HUES48 (cell line): ENCODE measurements around the gene BMP7.

ENCODE experiments used
- H3K27ac ChIP-seq: one replicate; pipeline ENCODE4 v1.7.0; 2013; ENCODE audit warnings: low read depth, low read length, inconsistent platforms
- H3K27me3 ChIP-seq: 2 replicates; pipeline ENCODE4 v1.6.1; 2013; ENCODE audit warnings: mild to moderate bottlenecking, low read length; ENCODE audit not compliant: control insufficient read depth, insufficient read depth
- H3K36me3 ChIP-seq: 2 replicates; pipeline ENCODE4 v1.6.1; 2013; ENCODE audit warnings: low read length; ENCODE audit not compliant: control insufficient read depth, insufficient read depth
- H3K4me1 ChIP-seq: 2 replicates; pipeline ENCODE4 v1.6.1; 2013; ENCODE audit warnings: mild to moderate bottlenecking, low read length; ENCODE audit not compliant: control insufficient read depth, insufficient read depth
- H3K4me3 ChIP-seq: 2 replicates; pipeline ENCODE4 v1.5.1; 2013; ENCODE audit warnings: mild to moderate bottlenecking, low read depth, low read length
- H3K9ac ChIP-seq: 2 replicates; pipeline ENCODE4 v1.6.1; 2013; ENCODE audit warnings: mild to moderate bottlenecking, low read depth, low read length, moderate library complexity
- H3K9me3 ChIP-seq: 2 replicates; pipeline ENCODE4 v1.6.1; 2013; ENCODE audit warnings: low read length; ENCODE audit not compliant: control insufficient read depth, insufficient read depth

BMP7 gene

GRCh38 chr20:57238089-57238488 is 28.4 kb downstream of the BMP7 start:
- Histone ChIP-seq H3K27me3 (peaks cover 11% of the 10 kb centered on the region; the same call in 1 of the 2 replicates), H3K36me3 (no peaks in the 10 kb centered on the region), H3K4me1 (0 out of 2 replicates have a peak, but pooled peaks cover 1% of the 10 kb centered on the region), H3K27ac (no peak overlapping the region), H3K9me3 (peaks cover 5% of the 10 kb centered on the region; the same call in 1 of the 2 replicates), H3K9ac (no peak overlapping the region), H3K4me3 (no peak overlapping the region)

GRCh38 chr20:57237585-57237953 is 28.9 kb downstream of the BMP7 start:
- Histone ChIP-seq H3K9ac (no peak overlapping the region), H3K27ac (no peak overlapping the region), H3K4me3 (no peak overlapping the region), H3K4me1 (peaks cover 7% of the 10 kb centered on the region; the same call in 1 of the 2 replicates), H3K27me3 (peaks cover 14% of the 10 kb centered on the region; the same call in 1 of the 2 replicates), H3K9me3 (peaks cover 5% of the 10 kb centered on the region; the same call in 1 of the 2 replicates), H3K36me3 (no peaks in the 10 kb centered on the region)

- H3K36me3 ChIP-seq, result no peaks in the 10 kb centered on the region
- H3K9me3 ChIP-seq, result peaks cover 5% of the 10 kb centered on the region; the same call in 1 of the 2 replicates
- H3K4me1 ChIP-seq, result peaks cover 12% of the 10 kb centered on the region
- H3K9ac ChIP-seq, result no peak overlapping the region
- H3K4me3 ChIP-seq, result no peak overlapping the region
- H3K27me3 ChIP-seq, result peaks cover 14% of the 10 kb centered on the region; the same call in 1 of the 2 replicates
- H3K27ac ChIP-seq, result no peak overlapping the region
Observed at GRCh38 chr20:57236813-57237584, 29.4 kb downstream of the BMP7 start.

- H3K27ac ChIP-seq, result no peak overlapping the region
- no peak overlapping the region for H3K9ac ChIP-seq
- peaks cover 19% of the 10 kb centered on the region for H3K4me1 ChIP-seq
- peaks cover 20% of the 10 kb centered on the region; the same call in 1 of the 2 replicates for H3K27me3 ChIP-seq
- H3K9me3 ChIP-seq, result peaks cover 4% of the 10 kb centered on the region; the same call in 1 of the 2 replicates
- no peak overlapping the region for H3K4me3 ChIP-seq
- H3K36me3 ChIP-seq, result no peaks in the 10 kb centered on the region
Observed at GRCh38 chr20:57234556-57235251, 31.7 kb downstream of the BMP7 start.

GRCh38 chr20:57231951-57232428 is 34.5 kb downstream of the BMP7 start:
- Histone ChIP-seq H3K4me1 (peaks cover 19% of the 10 kb centered on the region), H3K9me3 (no peaks in the 10 kb centered on the region), H3K9ac (no peak overlapping the region), H3K4me3 (no peak overlapping the region; the same call in 1 of the 2 replicates), H3K36me3 (0 out of 2 replicates have a peak, but pooled peaks cover 6% of the 10 kb centered on the region), H3K27me3 (peaks cover 20% of the 10 kb centered on the region; the same call in 1 of the 2 replicates), H3K27ac (no peak overlapping the region)

- Histone ChIP-seq H3K4me3 (no peak overlapping the region), H3K36me3 (0 out of 2 replicates have a peak, but pooled peaks cover 6% of the 10 kb centered on the region), H3K27ac (no peak overlapping the region), H3K9me3 (no peaks in the 10 kb centered on the region), H3K4me1 (peaks cover 19% of the 10 kb centered on the region), H3K9ac (no peak overlapping the region), H3K27me3 (peaks cover 19% of the 10 kb centered on the region; the same call in 1 of the 2 replicates)
Observed at GRCh38 chr20:57231161-57231560, 35.3 kb downstream of the BMP7 start.

GRCh38 chr20:57230247-57230646 is 36.2 kb downstream of the BMP7 start:
- H3K36me3 ChIP-seq, result 0 out of 2 replicates have a peak, but pooled peaks cover 6% of the 10 kb centered on the region
- H3K27ac ChIP-seq, result no peak overlapping the region
- H3K27me3 ChIP-seq, result peaks cover 17% of the 10 kb centered on the region; the same call in 1 of the 2 replicates
- H3K9me3 ChIP-seq, result no peaks in the 10 kb centered on the region
- no peak overlapping the region for H3K4me3 ChIP-seq
- H3K4me1 ChIP-seq, result peaks cover 19% of the 10 kb centered on the region
- H3K9ac ChIP-seq, result no peak overlapping the region

GRCh38 chr20:57229490-57229889 is 37.0 kb downstream of the BMP7 start:
- Histone ChIP-seq H3K27me3 (peaks cover 17% of the 10 kb centered on the region; the same call in 1 of the 2 replicates), H3K9me3 (no peaks in the 10 kb centered on the region), H3K36me3 (0 out of 2 replicates have a peak, but pooled peaks cover 6% of the 10 kb centered on the region), H3K4me1 (peaks cover 19% of the 10 kb centered on the region), H3K4me3 (no peak overlapping the region), H3K27ac (no peak overlapping the region), H3K9ac (no peak overlapping the region)

GRCh38 chr20:57225830-57226229 is 40.6 kb downstream of the BMP7 start:
- H3K9me3 ChIP-seq, result no peaks in the 10 kb centered on the region
- no peaks in the 10 kb centered on the region for H3K4me1 ChIP-seq
- H3K9ac ChIP-seq, result no peak overlapping the region
- H3K27me3 ChIP-seq, result no peaks in the 10 kb centered on the region
- peaks cover 6% of the 10 kb centered on the region; the same call in 1 of the 2 replicates for H3K36me3 ChIP-seq
- H3K4me3 ChIP-seq, result no peak overlapping the region
- no peak overlapping the region for H3K27ac ChIP-seq

- no peaks in the 10 kb centered on the region for H3K27me3 ChIP-seq
- H3K27ac ChIP-seq, result no peak overlapping the region
- H3K36me3 ChIP-seq, result peaks cover 6% of the 10 kb centered on the region; the same call in 1 of the 2 replicates
- no peak overlapping the region for H3K4me3 ChIP-seq
- H3K4me1 ChIP-seq, result no peaks in the 10 kb centered on the region
- H3K9me3 ChIP-seq, result no peaks in the 10 kb centered on the region
- no peak overlapping the region for H3K9ac ChIP-seq
Observed at GRCh38 chr20:57225197-57225733, 41.2 kb downstream of the BMP7 start.
